ENCODE data around the gene GREB1.

DNA sequence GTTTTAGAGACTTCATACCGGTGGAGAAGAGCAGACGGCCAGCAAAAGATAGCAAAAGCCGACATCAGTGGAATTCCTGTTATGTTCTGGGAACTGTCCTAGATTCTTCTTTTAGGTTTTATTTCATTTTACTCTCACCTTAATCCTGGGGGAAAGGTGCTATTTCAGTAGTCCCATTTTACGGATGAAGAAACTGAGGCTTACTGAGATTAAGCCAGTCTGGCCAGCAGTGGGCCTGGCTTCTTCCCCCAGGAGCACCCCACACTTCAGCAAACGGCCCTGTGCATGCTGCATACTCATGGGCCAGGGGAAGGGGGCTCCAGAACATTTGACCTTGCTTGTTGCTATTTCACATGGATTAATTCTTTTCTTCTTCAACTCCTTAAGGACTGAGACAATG lies 79.5 kb downstream of the GREB1 start:
- TF ChIP-seq, protein P1, sequence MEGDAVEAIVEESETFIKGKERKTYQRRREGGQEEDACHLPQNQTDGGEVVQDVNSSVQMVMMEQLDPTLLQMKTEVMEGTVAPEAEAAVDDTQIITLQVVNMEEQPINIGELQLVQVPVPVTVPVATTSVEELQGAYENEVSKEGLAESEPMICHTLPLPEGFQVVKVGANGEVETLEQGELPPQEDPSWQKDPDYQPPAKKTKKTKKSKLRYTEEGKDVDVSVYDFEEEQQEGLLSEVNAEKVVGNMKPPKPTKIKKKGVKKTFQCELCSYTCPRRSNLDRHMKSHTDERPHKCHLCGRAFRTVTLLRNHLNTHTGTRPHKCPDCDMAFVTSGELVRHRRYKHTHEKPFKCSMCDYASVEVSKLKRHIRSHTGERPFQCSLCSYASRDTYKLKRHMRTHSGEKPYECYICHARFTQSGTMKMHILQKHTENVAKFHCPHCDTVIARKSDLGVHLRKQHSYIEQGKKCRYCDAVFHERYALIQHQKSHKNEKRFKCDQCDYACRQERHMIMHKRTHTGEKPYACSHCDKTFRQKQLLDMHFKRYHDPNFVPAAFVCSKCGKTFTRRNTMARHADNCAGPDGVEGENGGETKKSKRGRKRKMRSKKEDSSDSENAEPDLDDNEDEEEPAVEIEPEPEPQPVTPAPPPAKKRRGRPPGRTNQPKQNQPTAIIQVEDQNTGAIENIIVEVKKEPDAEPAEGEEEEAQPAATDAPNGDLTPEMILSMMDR (IDR thresholded peaks at IDR 0.05; ENCODE audit: low read length) = no peak
- no peak for TF ChIP-seq EZH2 (IDR thresholded peaks at IDR 0.05; ENCODE audit: borderline replicate concordance, low read length)
